HepG2 (cell line): ENCODE results near the gene PA2G4. TPM values are rescaled to one million over a fixed set of nuclear protein-coding genes. Genes with fewer than 3 reads are reported as not detected.

Experiments
- CENPX ChIP-seq: sonication (generic); formaldehyde crosslinking; IDR thresholded peaks from 2 replicates; pipeline ENCODE4 v1.9.0; 2021; ENCODE audit warnings: mild to moderate bottlenecking, missing genetic modification reagents, moderate library complexity
- FOXM1 ChIP-seq: sonication (generic); formaldehyde crosslinking; IDR thresholded peaks from 2 replicates; pipeline ENCODE4 v1.5.0; 2020; ENCODE audit warnings: missing genetic modification reagents
- HIVEP1 ChIP-seq: sonication (generic); formaldehyde crosslinking; IDR thresholded peaks from 2 replicates; pipeline ENCODE4 v1.4.0; 2020; ENCODE audit warnings: mild to moderate bottlenecking, missing genetic modification reagents
- MIER3 ChIP-seq: IDR thresholded peaks from 2 replicates; pipeline ENCODE4 v1.6.1; 2016; ENCODE audit warnings: missing compliant biosample characterization, borderline replicate concordance
- MTA3 ChIP-seq: sonication (generic); formaldehyde crosslinking; IDR thresholded peaks from 2 replicates; pipeline ENCODE4 v1.4.0; 2020; ENCODE audit warnings: missing genetic modification reagents
- NFE2L1 ChIP-seq: sonication (generic); formaldehyde crosslinking; IDR thresholded peaks from 2 replicates; pipeline ENCODE4 v1.4.0; 2020; ENCODE audit warnings: missing genetic modification reagents, mild to moderate bottlenecking, borderline replicate concordance
- NONO ChIP-seq, 2 experiments: fragments of 450-650 bp in 1 of 2; sonication (generic) in 1 of 2; formaldehyde crosslinking in 1 of 2; IDR thresholded peaks in 1 of 2; conservative IDR thresholded peaks in 1 of 2; 2 replicates each; pipeline versions ENCODE4 v1.6.1 to v1.8.0; 2017 to 2022; ENCODE audit warnings: mild to moderate bottlenecking in 1 of 2, missing genetic modification reagents in 1 of 2, moderate library complexity in 1 of 2
- PLRG1 ChIP-seq: fragments of 450-650 bp; conservative IDR thresholded peaks from 2 replicates; pipeline ENCODE4 v1.6.1; 2016
- RFXANK ChIP-seq: IDR thresholded peaks from 2 replicates; pipeline ENCODE4 v1.6.1; 2016
- SATB2 ChIP-seq: sonication (generic); formaldehyde crosslinking; IDR thresholded peaks from 2 replicates; pipeline ENCODE4 v1.5.0; 2020; ENCODE audit warnings: missing genetic modification reagents
- SMAD9 ChIP-seq: sonication (generic); formaldehyde crosslinking; IDR thresholded peaks from 2 replicates; pipeline ENCODE4 v1.5.1; 2020; ENCODE audit warnings: mild to moderate bottlenecking, missing genetic modification reagents
- SOX6 ChIP-seq, 2 experiments: fragments of 450-650 bp in 1 of 2; sonication (generic) in 1 of 2; formaldehyde crosslinking in 1 of 2; IDR thresholded peaks; 2 replicates each; pipeline versions ENCODE4 v1.4.0 to v1.6.1; 2017 to 2020; ENCODE audit warnings: antibody characterized with exemption in 1 of 2, mild to moderate bottlenecking in 1 of 2, missing genetic modification reagents in 1 of 2
- TAF15 ChIP-seq: fragments of 200-400 bp; formaldehyde crosslinking; IDR thresholded peaks from one replicate; pipeline ENCODE4 v1.6.1; 2018; ENCODE audit warnings: mild to moderate bottlenecking, low read depth, low read length; ENCODE audit not compliant: poor library complexity, severe bottlenecking
- XRCC5 ChIP-seq: fragments of 200-400 bp; formaldehyde crosslinking; optimal IDR thresholded peaks from 2 replicates; pipeline ENCODE3; 2017; ENCODE audit warnings: mild to moderate bottlenecking, low read length
- YY1 ChIP-seq: IDR thresholded peaks from 2 replicates; pipeline ENCODE4 v1.6.1; 2011; ENCODE audit warnings: low read length, low read depth, moderate library complexity, mild to moderate bottlenecking; ENCODE audit not compliant: insufficient read depth, insufficient replicate concordance
- ZBTB21 ChIP-seq: sonication (generic); formaldehyde crosslinking; IDR thresholded peaks from 2 replicates; pipeline ENCODE4 v1.4.0; 2020; ENCODE audit warnings: missing genetic modification reagents
- ZMYM2 ChIP-seq: sonication (generic); formaldehyde crosslinking; IDR thresholded peaks from 2 replicates; pipeline ENCODE4 v1.8.0; 2022; ENCODE audit warnings: mild to moderate bottlenecking, missing genetic modification reagents
- ZNF251 ChIP-seq: sonication (generic); formaldehyde crosslinking; IDR thresholded peaks from 2 replicates; pipeline ENCODE4 v1.9.0; 2021; ENCODE audit warnings: mild to moderate bottlenecking, missing genetic modification reagents
- ZNF343 ChIP-seq: sonication (generic); formaldehyde crosslinking; IDR thresholded peaks from 2 replicates; pipeline ENCODE4 v1.4.0; 2020; ENCODE audit warnings: mild to moderate bottlenecking, missing genetic modification reagents
- ZNF572 ChIP-seq: sonication (generic); formaldehyde crosslinking; IDR thresholded peaks from 2 replicates; pipeline ENCODE4 v1.5.1; 2020; ENCODE audit warnings: mild to moderate bottlenecking, missing genetic modification reagents
- polyA plus RNA-seq, 8 experiments: library from polyadenylated mRNA; depleted of rRNA in 3 of 8; stranded (reverse) in 7 of 8; unstranded in 1 of 8; fragments of >200 nt; fragmentation: Illumina TruSeq in 4 of 8; extraction: Trizol in 4 of 8; gene quantifications; 2 replicates each; pipeline versions ENCODE4 v1.2.1 to v1.2.3, GENCODE V29; 2011 to 2016; ENCODE audit warnings: low read depth in 4 of 8, missing spikeins in 1 of 8, mixed read lengths in 1 of 8; ENCODE audit not compliant: insufficient read depth in 1 of 8
- total RNA-seq, 5 experiments: library from RNA; depleted of rRNA; stranded (reverse); fragments of >200 nt; fragmentation: Illumina TruSeq; extraction: Trizol; gene quantifications; 2 replicates each; pipeline ENCODE4 v1.2.3, GENCODE V29; 2016; ENCODE audit warnings: low read depth in 1 of 5
- TF ChIP-seq, protein P1 (sequence below): sonication (generic); formaldehyde crosslinking; IDR thresholded peaks from 2 replicates; pipeline ENCODE4 v1.4.0; 2020; ENCODE audit warnings: low read depth, missing genetic modification reagents
- TF ChIP-seq, protein P2 (sequence below): IDR thresholded peaks from 2 replicates; pipeline ENCODE4 v1.6.1; 2016
- TF ChIP-seq, protein P3 (sequence below): IDR thresholded peaks from 2 replicates; pipeline ENCODE4 v1.6.1; 2016; ENCODE audit warnings: missing compliant biosample characterization, missing genetic modification reagents, borderline replicate concordance

Gene PA2G4
- total and polyA plus RNA-seq, 2 of the 13 experiments (the other 11 are each of a cell fraction or from before 2014, with no cell fraction given) = 147 to 240 TPM

DNA sequence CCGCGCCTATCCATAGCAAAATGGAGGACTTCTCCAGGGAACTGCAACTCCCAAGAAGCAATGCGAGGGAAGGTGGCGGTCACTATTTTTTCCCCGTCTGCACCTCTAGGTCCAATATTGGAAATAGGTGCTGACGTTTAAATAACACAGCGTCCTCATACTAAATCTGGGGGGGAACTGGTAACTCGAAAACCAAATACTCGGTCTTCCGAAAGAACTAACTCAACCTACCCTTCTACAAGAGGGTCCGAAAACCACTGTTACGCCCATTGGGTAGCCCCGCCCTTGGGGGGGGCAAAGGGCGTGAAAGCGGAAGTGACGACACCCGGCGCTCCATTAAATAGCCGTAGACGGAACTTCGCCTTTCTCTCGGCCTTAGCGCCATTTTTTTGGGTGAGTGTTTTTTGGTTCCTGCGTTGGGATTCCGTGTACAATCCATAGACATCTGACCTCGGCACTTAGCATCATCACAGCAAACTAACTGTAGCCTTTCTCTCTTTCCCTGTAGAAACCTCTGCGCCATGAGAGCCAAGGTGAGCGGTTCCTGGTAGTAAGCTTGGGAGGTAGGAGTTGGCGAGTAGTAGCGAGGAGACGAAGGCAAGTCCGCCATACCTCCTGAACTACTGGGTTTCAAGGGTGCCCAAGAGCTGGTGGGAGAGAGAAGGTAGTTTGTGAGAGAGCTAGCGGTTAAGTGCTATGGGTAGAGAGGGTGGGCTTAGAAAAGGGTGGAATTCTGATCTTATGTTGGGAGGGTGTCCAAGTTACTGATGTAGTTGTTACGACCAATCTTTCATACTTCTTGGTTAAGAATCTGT, 12.1 kb downstream of the PA2G4 start, which contains the start of gene RPL41 (continued):
- TF ChIP-seq NFE2L1 (no peak), FOXM1 (CRISPR knock-in tag) (no peak), TAF15 (no peak), ZNF572 (CRISPR knock-in tag) (no peak), ZNF251 (peak; percentile 92; the same call in 1 of the 2 replicates), SOX6 (IDR thresholded peaks at IDR 0.05) (no peak), SOX6 (CRISPR knock-in tag; IDR thresholded peaks at IDR 0.05) (peak; percentile 63), MIER3 (CRISPR knock-in tag) (peak; percentile 87; the same call in 1 of the 2 replicates), RFXANK (peak; percentile 69; the same call in 1 of the 2 replicates), XRCC5 (peak; percentile 68), ZMYM2 (CRISPR knock-in tag) (no peak), PLRG1 (no peak), SMAD9 (CRISPR knock-in tag) (no peak), SATB2 (no peak), CENPX (no peak), ZNF343 (CRISPR knock-in tag) (peak; percentile 79; the same call in 1 of the 2 replicates), HIVEP1 (CRISPR knock-in tag) (peak; percentile 75), NONO (IDR thresholded peaks at IDR 0.05) (no peak), NONO (CRISPR knock-in tag; conservative IDR thresholded peaks at IDR 0.05) (0 out of 2 replicates have a peak, but pooled peaks have one; percentile 42), ZBTB21 (CRISPR knock-in tag) (peak; percentile 76), YY1 (peak; percentile 88), MTA3 (CRISPR knock-in tag) (no peak)
- TF ChIP-seq, protein P1, sequence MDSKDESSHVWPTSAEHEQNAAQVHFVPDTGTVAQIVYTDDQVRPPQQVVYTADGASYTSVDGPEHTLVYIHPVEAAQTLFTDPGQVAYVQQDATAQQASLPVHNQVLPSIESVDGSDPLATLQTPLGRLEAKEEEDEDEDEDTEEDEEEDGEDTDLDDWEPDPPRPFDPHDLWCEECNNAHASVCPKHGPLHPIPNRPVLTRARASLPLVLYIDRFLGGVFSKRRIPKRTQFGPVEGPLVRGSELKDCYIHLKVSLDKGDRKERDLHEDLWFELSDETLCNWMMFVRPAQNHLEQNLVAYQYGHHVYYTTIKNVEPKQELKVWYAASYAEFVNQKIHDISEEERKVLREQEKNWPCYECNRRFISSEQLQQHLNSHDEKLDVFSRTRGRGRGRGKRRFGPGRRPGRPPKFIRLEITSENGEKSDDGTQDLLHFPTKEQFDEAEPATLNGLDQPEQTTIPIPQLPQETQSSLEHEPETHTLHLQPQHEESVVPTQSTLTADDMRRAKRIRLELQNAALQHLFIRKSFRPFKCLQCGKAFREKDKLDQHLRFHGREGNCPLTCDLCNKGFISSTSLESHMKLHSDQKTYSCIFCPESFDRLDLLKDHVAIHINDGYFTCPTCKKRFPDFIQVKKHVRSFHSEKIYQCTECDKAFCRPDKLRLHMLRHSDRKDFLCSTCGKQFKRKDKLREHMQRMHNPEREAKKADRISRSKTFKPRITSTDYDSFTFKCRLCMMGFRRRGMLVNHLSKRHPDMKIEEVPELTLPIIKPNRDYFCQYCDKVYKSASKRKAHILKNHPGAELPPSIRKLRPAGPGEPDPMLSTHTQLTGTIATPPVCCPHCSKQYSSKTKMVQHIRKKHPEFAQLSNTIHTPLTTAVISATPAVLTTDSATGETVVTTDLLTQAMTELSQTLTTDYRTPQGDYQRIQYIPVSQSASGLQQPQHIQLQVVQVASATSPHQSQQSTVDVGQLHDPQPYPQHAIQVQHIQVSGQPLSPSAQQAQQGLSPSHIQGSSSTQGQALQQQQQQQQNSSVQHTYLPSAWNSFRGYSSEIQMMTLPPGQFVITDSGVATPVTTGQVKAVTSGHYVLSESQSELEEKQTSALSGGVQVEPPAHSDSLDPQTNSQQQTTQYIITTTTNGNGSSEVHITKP (CRISPR knock-in tag) = peak; percentile 57
- TF ChIP-seq, protein P2, sequence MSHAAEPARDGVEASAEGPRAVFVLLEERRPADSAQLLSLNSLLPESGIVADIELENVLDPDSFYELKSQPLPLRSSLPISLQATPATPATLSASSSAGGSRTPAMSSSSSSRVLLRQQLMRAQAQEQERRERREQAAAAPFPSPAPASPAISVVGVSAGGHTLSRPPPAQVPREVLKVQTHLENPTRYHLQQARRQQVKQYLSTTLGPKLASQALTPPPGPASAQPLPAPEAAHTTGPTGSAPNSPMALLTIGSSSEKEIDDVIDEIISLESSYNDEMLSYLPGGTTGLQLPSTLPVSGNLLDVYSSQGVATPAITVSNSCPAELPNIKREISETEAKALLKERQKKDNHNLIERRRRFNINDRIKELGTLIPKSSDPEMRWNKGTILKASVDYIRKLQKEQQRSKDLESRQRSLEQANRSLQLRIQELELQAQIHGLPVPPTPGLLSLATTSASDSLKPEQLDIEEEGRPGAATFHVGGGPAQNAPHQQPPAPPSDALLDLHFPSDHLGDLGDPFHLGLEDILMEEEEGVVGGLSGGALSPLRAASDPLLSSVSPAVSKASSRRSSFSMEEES = peak; percentile 68
- TF ChIP-seq, protein P3, sequence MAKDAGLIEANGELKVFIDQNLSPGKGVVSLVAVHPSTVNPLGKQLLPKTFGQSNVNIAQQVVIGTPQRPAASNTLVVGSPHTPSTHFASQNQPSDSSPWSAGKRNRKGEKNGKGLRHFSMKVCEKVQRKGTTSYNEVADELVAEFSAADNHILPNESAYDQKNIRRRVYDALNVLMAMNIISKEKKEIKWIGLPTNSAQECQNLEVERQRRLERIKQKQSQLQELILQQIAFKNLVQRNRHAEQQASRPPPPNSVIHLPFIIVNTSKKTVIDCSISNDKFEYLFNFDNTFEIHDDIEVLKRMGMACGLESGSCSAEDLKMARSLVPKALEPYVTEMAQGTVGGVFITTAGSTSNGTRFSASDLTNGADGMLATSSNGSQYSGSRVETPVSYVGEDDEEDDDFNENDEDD (CRISPR knock-in tag) = peak; percentile 67; the same call in 1 of the 2 replicates
